SU-DHL-6 (cell line): ENCODE results near the gene CYP2E1.

ENCODE experiments used
- H2AFZ ChIP-seq: fragments of 200-600 bp; sonication (generic); 2 replicates; pipeline ENCODE4 v1.6.1; 2014; ENCODE audit warnings: low read depth, mild to moderate bottlenecking, moderate library complexity, mixed read lengths, antibody characterized with exemption, low read length; ENCODE audit not compliant: severe bottlenecking
- H3F3A ChIP-seq: fragments of 200-600 bp; shearing (Covaris generic); 2 replicates; pipeline ENCODE4 v1.6.0; 2016; ENCODE audit warnings: antibody characterized with exemption, mild to moderate bottlenecking; ENCODE audit not compliant: insufficient read depth
- H3K27ac ChIP-seq: fragments of 200-600 bp; sonication (generic); 2 replicates; pipeline ENCODE4 v1.5.1; 2016; ENCODE audit warnings: low read depth, mild to moderate bottlenecking, low read length, moderate library complexity, mixed read lengths
- H3K27me3 ChIP-seq: fragments of 200-600 bp; sonication (generic), shearing (Covaris generic); 2 replicates; pipeline ENCODE4 v1.6.0; 2014; ENCODE audit warnings: mild to moderate bottlenecking, low read length
- H3K36me3 ChIP-seq: fragments of 200-600 bp; sonication (generic); 2 replicates; pipeline ENCODE4 v1.6.1; 2014; ENCODE audit warnings: mild to moderate bottlenecking, low read length, mixed read lengths
- H3K4me2 ChIP-seq: fragments of 300-600, 200-600 bp; shearing (Covaris generic), sonication (generic); 2 replicates; pipeline ENCODE4 v1.6.0; 2014; ENCODE audit warnings: low read length, low read depth, mild to moderate bottlenecking; ENCODE audit not compliant: poor library complexity, severe bottlenecking
- H3K4me3 ChIP-seq: fragments of 200-600 bp; sonication (generic); 2 replicates; pipeline ENCODE4 v1.5.1; 2014; ENCODE audit warnings: antibody characterized with exemption, low read length, mild to moderate bottlenecking, mixed read lengths; ENCODE audit not compliant: insufficient read depth, poor library complexity, severe bottlenecking
- H3K79me2 ChIP-seq: fragments of 200-600 bp; sonication (generic); 2 replicates; pipeline ENCODE4 v1.6.1; 2014; ENCODE audit warnings: mild to moderate bottlenecking, low read length, moderate library complexity; ENCODE audit not compliant: insufficient read depth
- H3K9ac ChIP-seq: fragments of 200-600 bp; sonication (generic); 2 replicates; pipeline ENCODE4 v1.7.0; 2014; ENCODE audit warnings: mild to moderate bottlenecking, low read length
- H3K9me2 ChIP-seq: fragments of 200-600 bp; sonication (generic); replicated peaks from 2 replicates; pipeline ENCODE4 v1.6.1; 2014; ENCODE audit warnings: low read length; ENCODE audit not compliant: insufficient read depth
- H3K9me3 ChIP-seq: fragments of 200-600 bp; sonication (generic); 2 replicates; pipeline ENCODE4 v1.6.1; 2014; ENCODE audit warnings: low read length, mixed read lengths; ENCODE audit not compliant: insufficient read depth
- H4K20me1 ChIP-seq: fragments of 200-600 bp; sonication (generic); 2 replicates; pipeline ENCODE4 v1.6.1; 2014; ENCODE audit warnings: low read depth, mild to moderate bottlenecking, antibody characterized with exemption, low read length, moderate library complexity, mixed read lengths
- EZH2phosphoT487 ChIP-seq: fragments of 200-600 bp; sonication (generic), shearing (Covaris generic); conservative IDR thresholded peaks from 2 replicates; pipeline ENCODE4 v1.6.1; 2018; ENCODE audit warnings: mild to moderate bottlenecking, antibody characterized with exemption, low read length, moderate library complexity, mixed read lengths
- TF ChIP-seq, protein P1 (sequence below): fragments of 200-600 bp; sonication (generic); IDR thresholded peaks from one replicate; pipeline ENCODE4 v1.5.1; 2017; ENCODE audit warnings: antibody characterized with exemption, mild to moderate bottlenecking, low read length, moderate library complexity; ENCODE audit not compliant: insufficient read depth, poor library complexity, severe bottlenecking

The CYP2E1 gene

DNA sequence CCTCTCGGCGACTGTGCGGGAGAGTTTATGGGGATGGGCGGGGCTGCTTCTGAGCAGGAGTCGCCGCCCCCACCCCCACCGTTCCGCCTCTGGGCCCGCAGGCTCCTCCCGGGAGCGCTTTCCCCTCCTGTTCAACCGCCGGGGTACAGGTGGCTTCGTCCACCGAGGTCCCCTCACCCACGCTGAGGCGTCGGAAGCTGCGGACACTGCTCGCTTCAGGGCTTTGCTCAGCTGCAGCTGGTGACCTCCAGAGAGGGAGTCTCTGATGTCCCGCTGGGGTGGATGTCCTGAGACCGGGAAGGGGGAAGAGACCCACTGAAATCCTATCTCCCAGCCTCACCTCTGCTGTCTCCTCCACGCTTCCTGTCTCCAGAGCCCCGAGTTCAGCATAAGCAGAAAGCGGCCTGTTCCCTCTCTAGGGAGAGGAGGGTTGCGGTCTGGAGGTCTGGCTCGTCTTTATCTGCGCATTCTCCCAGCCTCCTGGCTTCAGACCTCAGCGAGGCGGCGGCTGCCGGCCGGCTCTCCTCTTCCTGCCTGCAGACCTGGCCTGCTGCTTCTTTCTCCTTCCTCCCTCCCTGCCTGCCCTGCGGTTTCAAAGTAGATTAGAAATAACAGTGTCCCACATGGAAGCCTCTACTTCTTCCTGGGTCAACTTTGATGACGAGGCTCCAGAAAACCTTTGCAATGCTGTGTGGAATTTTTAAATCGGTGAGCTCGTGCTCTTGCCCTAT, 1.8 kb downstream of the CYP2E1 start:
- Histone ChIP-seq H3K9me3 (no peaks in the 10 kb centered on the region), H3F3A (no peaks in the 10 kb centered on the region), H3K4me3 (no peak overlapping the region), H3K4me2 (no peak overlapping the region), H3K79me2 (no peaks in the 10 kb centered on the region), H3K27ac (no peak overlapping the region), H3K36me3 (no peaks in the 10 kb centered on the region), H3K9me2 (no peaks in the 10 kb centered on the region), H4K20me1 (no peaks in the 10 kb centered on the region), H3K27me3 (no peaks in the 10 kb centered on the region), H3K9ac (no peak overlapping the region), H2AFZ (no peak overlapping the region)
- no peak for TF ChIP-seq EZH2phosphoT487
- TF ChIP-seq, protein P1, sequence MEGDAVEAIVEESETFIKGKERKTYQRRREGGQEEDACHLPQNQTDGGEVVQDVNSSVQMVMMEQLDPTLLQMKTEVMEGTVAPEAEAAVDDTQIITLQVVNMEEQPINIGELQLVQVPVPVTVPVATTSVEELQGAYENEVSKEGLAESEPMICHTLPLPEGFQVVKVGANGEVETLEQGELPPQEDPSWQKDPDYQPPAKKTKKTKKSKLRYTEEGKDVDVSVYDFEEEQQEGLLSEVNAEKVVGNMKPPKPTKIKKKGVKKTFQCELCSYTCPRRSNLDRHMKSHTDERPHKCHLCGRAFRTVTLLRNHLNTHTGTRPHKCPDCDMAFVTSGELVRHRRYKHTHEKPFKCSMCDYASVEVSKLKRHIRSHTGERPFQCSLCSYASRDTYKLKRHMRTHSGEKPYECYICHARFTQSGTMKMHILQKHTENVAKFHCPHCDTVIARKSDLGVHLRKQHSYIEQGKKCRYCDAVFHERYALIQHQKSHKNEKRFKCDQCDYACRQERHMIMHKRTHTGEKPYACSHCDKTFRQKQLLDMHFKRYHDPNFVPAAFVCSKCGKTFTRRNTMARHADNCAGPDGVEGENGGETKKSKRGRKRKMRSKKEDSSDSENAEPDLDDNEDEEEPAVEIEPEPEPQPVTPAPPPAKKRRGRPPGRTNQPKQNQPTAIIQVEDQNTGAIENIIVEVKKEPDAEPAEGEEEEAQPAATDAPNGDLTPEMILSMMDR = no peak

DNA sequence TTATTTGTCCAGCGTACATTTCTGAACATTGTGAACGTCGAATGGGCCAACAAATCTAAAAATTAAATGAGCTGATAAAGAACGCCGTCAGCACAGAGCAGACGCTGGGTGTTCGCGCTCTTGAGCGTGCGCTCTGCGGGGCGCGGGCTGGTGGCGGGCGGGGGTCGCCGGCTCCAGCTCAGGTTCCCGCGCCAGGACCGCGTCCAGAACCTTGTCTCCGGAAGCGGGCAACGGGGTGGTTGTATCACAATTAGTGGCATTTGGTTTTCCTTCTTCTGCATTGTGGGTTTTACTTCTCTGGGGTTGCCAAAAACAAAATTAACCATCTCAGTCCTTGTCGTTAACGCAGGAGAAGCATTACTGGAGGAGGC, 2.4 kb downstream of the CYP2E1 start:
- Histone ChIP-seq H3K27ac (no peak overlapping the region), H3K27me3 (no peaks in the 10 kb centered on the region), H3K4me2 (no peak overlapping the region)

DNA sequence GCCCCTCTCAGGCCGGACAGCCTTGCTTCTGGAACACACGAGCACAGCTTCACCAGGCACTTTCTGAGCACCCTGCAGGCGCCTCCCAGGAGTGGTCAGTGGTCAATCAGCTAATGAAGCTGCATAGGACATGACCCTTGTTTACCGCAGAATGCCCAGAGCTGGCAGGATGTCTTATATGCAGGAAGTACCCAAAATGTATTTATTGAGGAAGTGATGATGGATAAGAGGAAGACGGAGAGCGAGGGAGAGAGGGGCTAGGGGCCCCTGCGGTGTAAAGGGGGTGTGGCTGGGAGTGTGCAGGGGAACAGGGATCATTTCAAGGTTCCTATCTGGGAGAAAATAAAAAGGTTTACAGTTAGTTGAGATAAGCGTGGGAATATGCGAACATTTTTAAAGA, 3.3 kb downstream of the CYP2E1 start:
- no peak overlapping the region for H3K4me2 ChIP-seq
- no peak for TF ChIP-seq EZH2phosphoT487
- TF ChIP-seq, protein P1 = no peak
- H3K9ac ChIP-seq = no peak overlapping the region

More for the DNA sequence above, 2.4 kb downstream of the CYP2E1 start:
- Histone ChIP-seq H4K20me1 (no peaks in the 10 kb centered on the region), H2AFZ (no peak overlapping the region), H3K36me3 (no peaks in the 10 kb centered on the region), H3K4me3 (no peak overlapping the region), H3K9ac (no peak overlapping the region), H3K79me2 (no peaks in the 10 kb centered on the region), H3K9me3 (no peaks in the 10 kb centered on the region), H3K9me2 (no peaks in the 10 kb centered on the region), H3F3A (no peaks in the 10 kb centered on the region)
- TF ChIP-seq, protein P1 = no peak
- no peak for TF ChIP-seq EZH2phosphoT487

More for the DNA sequence above, 3.3 kb downstream of the CYP2E1 start:
- H3K9me3 ChIP-seq = no peaks in the 10 kb centered on the region
- no peak overlapping the region for H2AFZ ChIP-seq
- H4K20me1 ChIP-seq = no peaks in the 10 kb centered on the region
- no peak overlapping the region for H3K4me3 ChIP-seq
- H3K79me2 ChIP-seq = no peaks in the 10 kb centered on the region
- no peaks in the 10 kb centered on the region for H3K36me3 ChIP-seq
- no peaks in the 10 kb centered on the region for H3F3A ChIP-seq
- H3K9me2 ChIP-seq = no peaks in the 10 kb centered on the region
- no peaks in the 10 kb centered on the region for H3K27me3 ChIP-seq
- H3K27ac ChIP-seq = no peak overlapping the region
